H7 (cell line): ENCODE measurements around the gene DNAH10. TPM values are rescaled to one million over a fixed set of nuclear protein-coding genes. Genes with fewer than 3 reads are reported as not detected.

Source experiments
- DNase-seq: peaks from one replicate; pipeline ENCODE4 v3.0.0; 2012
- H3K27me3 ChIP-seq: 2 replicates; pipeline ENCODE4 v1.6.0; 2011; ENCODE audit warnings: mild to moderate bottlenecking, low read length; ENCODE audit not compliant: control insufficient read depth, insufficient read depth
- H3K36me3 ChIP-seq: replicated peaks from 2 replicates; pipeline ENCODE4 v1.5.1; 2011; ENCODE audit warnings: low read length; ENCODE audit not compliant: control insufficient read depth, insufficient read depth
- H3K4me3 ChIP-seq: 2 replicates; pipeline ENCODE4 v1.5.1; 2011; ENCODE audit warnings: low read depth, mild to moderate bottlenecking, control low read depth, low read length, moderate library complexity; ENCODE audit not compliant: insufficient read depth
- total RNA-seq: library from RNA; depleted of rRNA; stranded (reverse); fragments of >200 nt; shearing (Covaris generic); gene quantifications from 2 replicates; pipeline ENCODE4 v1.2.3, GENCODE V29; 2014

The DNAH10 gene
- total RNA-seq, 1 experiment from 2014 or later, result 0.03 TPM

- no peak overlapping the region for H3K4me3 ChIP-seq
These were observed 120.1 kb downstream of the DNAH10 start for GRCh38 chr12:123882161-123882705.

GRCh38 chr12:123886258-123886657 lies 124.2 kb downstream of the DNAH10 start:
- no peaks in the 10 kb centered on the region for H3K36me3 ChIP-seq
- no peak overlapping the region for H3K4me3 ChIP-seq
- no peaks in the 10 kb centered on the region for H3K27me3 ChIP-seq
- DNase-seq, result no peak

More at GRCh38 chr12:123882161-123882705, 120.1 kb downstream of the DNAH10 start:
- DNase-seq, result no peak
- no peaks in the 10 kb centered on the region for H3K36me3 ChIP-seq
- no peaks in the 10 kb centered on the region for H3K27me3 ChIP-seq

- no peak for DNase-seq
- no peaks in the 10 kb centered on the region for H3K27me3 ChIP-seq
- H3K4me3 ChIP-seq, result no peak overlapping the region
- no peaks in the 10 kb centered on the region for H3K36me3 ChIP-seq
These were observed 125.0 kb downstream of the DNAH10 start for GRCh38 chr12:123886931-123887582.

- no peak for DNase-seq
- no peaks in the 10 kb centered on the region for H3K27me3 ChIP-seq
- H3K4me3 ChIP-seq, result no peak overlapping the region
- no peaks in the 10 kb centered on the region for H3K36me3 ChIP-seq
These were observed 126.9 kb downstream of the DNAH10 start for GRCh38 chr12:123888989-123889388.

- no peaks in the 10 kb centered on the region for H3K36me3 ChIP-seq
- no peak overlapping the region for H3K4me3 ChIP-seq
- no peaks in the 10 kb centered on the region for H3K27me3 ChIP-seq
- DNase-seq, result no peak
These were observed 127.9 kb downstream of the DNAH10 start for GRCh38 chr12:123889848-123890535.

- no peaks in the 10 kb centered on the region for H3K27me3 ChIP-seq
- H3K36me3 ChIP-seq, result no peaks in the 10 kb centered on the region
- H3K4me3 ChIP-seq, result no peak overlapping the region
- no peak for DNase-seq
These were observed 128.4 kb downstream of the DNAH10 start for GRCh38 chr12:123890536-123890902.

GRCh38 chr12:123891011-123891410 lies 128.9 kb downstream of the DNAH10 start:
- no peak overlapping the region for H3K4me3 ChIP-seq
- H3K27me3 ChIP-seq, result no peaks in the 10 kb centered on the region
- no peaks in the 10 kb centered on the region for H3K36me3 ChIP-seq
- DNase-seq, result no peak

- H3K4me3 ChIP-seq, result no peak overlapping the region
- H3K27me3 ChIP-seq, result no peaks in the 10 kb centered on the region
- no peak for DNase-seq
- H3K36me3 ChIP-seq, result no peaks in the 10 kb centered on the region
These were observed 129.5 kb downstream of the DNAH10 start for GRCh38 chr12:123891516-123892179.

- no peak overlapping the region for H3K4me3 ChIP-seq
- H3K27me3 ChIP-seq, result no peaks in the 10 kb centered on the region
- no peaks in the 10 kb centered on the region for H3K36me3 ChIP-seq
- DNase-seq, result no peak
These were observed 130.1 kb downstream of the DNAH10 start for GRCh38 chr12:123892180-123892559.

GRCh38 chr12:123892853-123893252 lies 130.8 kb downstream of the DNAH10 start:
- H3K27me3 ChIP-seq, result no peaks in the 10 kb centered on the region
- DNase-seq, result no peak
- no peak overlapping the region for H3K4me3 ChIP-seq

GRCh38 chr12:123893276-123893675 lies 131.2 kb downstream of the DNAH10 start:
- no peaks in the 10 kb centered on the region for H3K27me3 ChIP-seq
- DNase-seq, result no peak

More at GRCh38 chr12:123892853-123893252, 130.8 kb downstream of the DNAH10 start:
- H3K36me3 ChIP-seq, result no peaks in the 10 kb centered on the region

GRCh38 chr12:123894823-123895345 lies 132.8 kb downstream of the DNAH10 start:
- Histone ChIP-seq H3K27me3 (no peaks in the 10 kb centered on the region), H3K36me3 (no peaks in the 10 kb centered on the region), H3K4me3 (no peak overlapping the region)
- no peak for DNase-seq

More at GRCh38 chr12:123893276-123893675, 131.2 kb downstream of the DNAH10 start:
- Histone ChIP-seq H3K4me3 (no peak overlapping the region), H3K36me3 (no peaks in the 10 kb centered on the region)

- Histone ChIP-seq H3K36me3 (no peaks in the 10 kb centered on the region), H3K4me3 (no peak overlapping the region), H3K27me3 (no peaks in the 10 kb centered on the region)
- DNase-seq, result no peak
These were observed 133.3 kb downstream of the DNAH10 start for GRCh38 chr12:123895451-123895850.

GRCh38 chr12:123896767-123897166 lies 134.7 kb downstream of the DNAH10 start:
- Histone ChIP-seq H3K4me3 (no peak overlapping the region), H3K27me3 (no peaks in the 10 kb centered on the region), H3K36me3 (no peaks in the 10 kb centered on the region)
- no peak for DNase-seq
